Stimulated activated effector memory CD8-positive, alpha-beta T cell treated with anti-CD3 and anti-CD28 coated beads, Interleukin-12 subunit alpha, Interleukin-12 subunit beta, amount 100 ng/mL, for 72 hours (primary cell): ENCODE measurements around the gene AANAT.

Source experiments
- ATAC-seq: fragments of 150-1000 bp; cut with Tn5 transposase; 2 replicates; pipeline ENCODE4 v1.10.0; 2021
- DNase-seq, 2 donors: peaks; one replicate each; pipeline ENCODE4 v3.0.0; 2021 to 2022; ENCODE audit warnings: low spot score in 2 of 2
- H3K27ac Mint-ChIP-seq: one replicate; pipeline ENCODE4 v1.8.0; 2022; ENCODE audit warnings: mild to moderate bottlenecking, mixed read lengths
- H3K36me3 Mint-ChIP-seq: one replicate; pipeline ENCODE4 v1.8.0; 2022; ENCODE audit warnings: mild to moderate bottlenecking, mixed read lengths
- H3K4me1 Mint-ChIP-seq: one replicate; pipeline ENCODE4 v1.8.0; 2022; ENCODE audit warnings: mixed read lengths
- H3K4me3 Mint-ChIP-seq: one replicate; pipeline ENCODE4 v1.8.0; 2022; ENCODE audit warnings: mild to moderate bottlenecking, mixed read lengths
- H3K9me3 Mint-ChIP-seq: one replicate; pipeline ENCODE4 v1.8.0; 2022; ENCODE audit warnings: mixed read lengths

Gene AANAT

DNA sequence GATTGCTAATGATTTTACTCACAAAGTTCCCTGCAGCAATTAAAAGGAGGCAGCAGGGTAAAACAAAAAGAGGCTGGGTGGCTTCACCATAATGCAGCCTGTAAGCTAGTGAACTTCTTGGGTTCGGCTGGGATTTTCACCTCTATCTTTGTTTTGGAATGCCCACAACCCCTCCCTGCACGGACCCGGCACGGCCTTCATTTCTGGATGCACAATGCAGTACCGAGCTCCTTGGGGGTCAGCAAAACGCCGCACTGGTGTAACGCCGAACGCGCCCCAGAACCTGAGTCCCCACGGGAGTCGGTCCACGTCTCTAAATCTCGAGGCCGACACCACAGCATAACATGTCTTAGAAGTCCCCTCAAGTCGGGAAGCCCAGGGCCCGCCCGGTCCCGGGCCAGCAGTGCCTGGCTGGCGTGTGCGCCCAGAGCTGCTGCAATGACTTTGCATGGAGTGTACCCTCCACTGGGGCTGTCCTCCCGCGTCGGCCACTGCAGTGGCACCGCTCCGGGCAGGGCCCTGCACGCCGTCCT is 15.2 kb upstream of the AANAT start:
- Mint-ChIP-seq H3K36me3 (no peaks in the 10 kb centered on the region), H3K27ac (no peak overlapping the region), H3K4me3 (peak overlapping the region; percentile 81), H3K4me1 (peaks cover 49% of the 10 kb centered on the region), H3K9me3 (no peaks in the 10 kb centered on the region)
- DNase-seq, result no peak
- peak; percentile 51 for ATAC-seq

DNA sequence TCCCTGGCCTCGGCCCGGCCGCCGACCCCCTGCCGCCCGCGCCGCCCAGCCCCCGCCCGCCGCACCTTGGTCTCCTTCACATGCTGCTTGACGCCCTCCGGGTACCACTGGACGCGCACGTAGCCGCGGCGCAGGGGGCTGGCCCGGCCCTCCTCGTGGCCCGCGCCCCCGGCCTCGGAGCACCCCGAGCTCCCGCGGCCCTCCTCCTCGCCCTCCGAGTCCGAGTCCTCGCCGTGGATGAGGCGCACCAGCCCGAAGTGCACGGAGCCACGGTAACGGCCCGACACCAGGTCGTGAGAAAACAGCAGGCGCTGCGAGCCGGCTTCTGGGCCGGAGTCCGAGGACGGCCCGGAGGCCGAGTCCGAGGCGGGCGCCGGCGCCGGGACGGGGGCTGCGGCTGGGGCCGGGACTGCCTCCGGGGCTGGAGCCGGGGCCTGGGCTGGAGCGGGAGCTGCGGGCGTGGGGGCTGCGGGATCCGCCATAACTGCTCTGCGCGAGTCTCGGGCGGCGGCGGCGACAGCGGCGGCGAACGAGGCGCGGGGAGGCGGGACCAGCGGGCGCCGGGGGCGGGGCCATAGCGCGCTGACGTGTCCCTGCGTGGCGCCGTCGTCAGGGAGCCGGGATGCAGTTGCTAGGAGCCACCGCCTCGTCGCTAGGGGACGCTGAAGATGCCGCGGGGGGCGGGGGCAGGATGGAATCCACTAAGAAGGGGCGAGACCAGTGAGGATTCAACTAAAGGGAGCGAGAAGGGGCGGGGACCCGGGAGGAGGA is 14.6 kb upstream of the AANAT start, which contains the start of gene UBE2O:
TSS of gene UBE2O (minus strand) at position 493 of the 771 bp plus-strand sequence. CDS start at position 482, 11 bp downstream.
- no peaks in the 10 kb centered on the region for H3K9me3 Mint-ChIP-seq
- ATAC-seq (peak; percentile 97), DNase-seq (peak; percentile 96)
- H3K4me1 Mint-ChIP-seq, result peaks cover 43% of the 10 kb centered on the region
- no peaks in the 10 kb centered on the region for H3K36me3 Mint-ChIP-seq
- peak within 1 kb of the TSS; percentile 81 for H3K4me3 Mint-ChIP-seq
- H3K27ac Mint-ChIP-seq, result peak within 1 kb of the TSS; percentile 80

DNA sequence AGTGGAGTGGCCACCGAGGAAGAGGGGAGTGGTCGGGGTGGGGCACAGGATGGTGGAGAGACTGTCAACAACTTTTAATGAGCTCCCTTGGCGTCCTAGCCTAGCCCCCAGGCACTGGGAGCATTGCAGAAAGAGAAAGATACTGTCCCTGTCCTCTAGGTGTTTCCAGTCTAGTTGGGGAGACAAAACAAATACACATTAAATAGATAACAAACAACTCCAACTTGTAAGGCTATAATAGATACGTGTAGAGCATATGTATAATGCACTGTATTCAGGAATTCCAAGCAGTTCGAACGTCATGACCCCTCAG is 14.0 kb upstream of the AANAT start:
- Mint-ChIP-seq H3K9me3 (no peaks in the 10 kb centered on the region), H3K4me1 (peaks cover 37% of the 10 kb centered on the region), H3K4me3 (peak overlapping the region; percentile 81), H3K36me3 (no peaks in the 10 kb centered on the region), H3K27ac (peak overlapping the region; percentile 80)
- ATAC-seq (no peak), DNase-seq (no peak)

DNA sequence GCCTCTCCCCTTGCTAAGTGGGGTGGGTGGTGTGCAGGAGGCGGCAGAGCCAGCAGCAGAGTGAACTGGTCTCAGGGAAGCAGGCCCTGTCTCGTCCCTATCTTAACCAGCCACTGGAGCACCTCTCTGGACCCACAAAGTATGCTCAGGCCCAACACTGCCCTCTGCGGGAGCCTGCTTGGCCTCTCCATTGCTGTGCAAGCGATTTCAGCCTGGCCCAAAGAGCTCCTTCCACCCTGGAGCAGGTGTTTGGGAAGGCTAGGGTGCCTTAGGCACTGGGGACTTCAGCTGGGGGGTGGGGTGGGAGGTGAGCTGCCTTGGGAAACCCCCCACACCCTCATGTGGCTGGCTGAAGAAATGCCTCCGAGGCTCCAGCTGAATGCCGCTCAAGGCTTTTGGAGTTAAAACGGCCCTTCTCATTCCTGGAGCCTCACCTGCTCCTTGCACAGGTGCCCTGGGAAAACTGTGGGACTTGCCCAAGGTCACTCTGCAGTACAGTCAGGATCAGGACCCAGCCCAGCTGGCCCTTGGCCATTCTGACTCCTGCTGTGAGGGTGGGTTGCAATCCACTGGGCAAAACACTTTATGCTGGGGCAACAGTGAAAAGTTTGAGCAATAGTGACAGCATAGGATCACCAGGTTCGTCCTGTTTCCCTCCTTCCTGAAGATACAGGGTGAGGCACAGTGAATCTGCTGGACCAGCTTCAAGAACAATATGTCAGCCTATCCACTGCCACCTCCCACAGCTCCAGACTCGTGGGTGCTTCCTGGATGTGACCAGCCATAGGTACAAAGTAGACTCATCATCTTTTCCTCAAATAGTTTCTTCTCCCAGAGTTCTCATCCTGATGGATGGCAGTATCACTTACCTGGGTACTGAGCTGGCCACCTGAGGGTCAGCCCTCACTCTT is 8.6 kb upstream of the AANAT start:
- ATAC-seq, result peak; percentile 44
- Mint-ChIP-seq H3K27ac (no peak overlapping the region), H3K4me1 (no peaks in the 10 kb centered on the region), H3K36me3 (no peaks in the 10 kb centered on the region), H3K9me3 (no peaks in the 10 kb centered on the region), H3K4me3 (no peak overlapping the region)
- no peak for DNase-seq

DNA sequence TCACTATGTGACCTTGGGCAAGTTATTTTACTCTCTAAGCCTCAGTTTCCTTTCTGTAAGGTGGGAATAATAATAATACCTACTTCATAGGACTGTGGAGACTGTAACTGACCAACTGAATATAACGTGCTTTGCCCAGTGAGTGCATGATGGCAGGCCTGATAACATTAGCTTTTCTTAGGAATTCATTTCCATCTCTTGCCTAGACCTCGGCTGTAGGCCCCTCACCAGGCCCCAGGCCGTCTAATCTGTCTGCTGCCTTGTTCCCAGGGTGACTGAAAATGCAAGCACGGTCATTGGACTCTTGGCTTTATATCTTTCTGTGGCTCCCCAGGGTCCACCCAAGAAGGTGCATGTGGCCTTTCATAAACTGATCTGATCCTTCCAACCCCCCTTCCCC is 7.7 kb upstream of the AANAT start:
- no peaks in the 10 kb centered on the region for H3K4me1 Mint-ChIP-seq
- H3K27ac Mint-ChIP-seq, result no peak overlapping the region
- no peak overlapping the region for H3K4me3 Mint-ChIP-seq
- no peaks in the 10 kb centered on the region for H3K36me3 Mint-ChIP-seq
- no peak for DNase-seq
- H3K9me3 Mint-ChIP-seq, result no peaks in the 10 kb centered on the region
- ATAC-seq, result no peak

DNA sequence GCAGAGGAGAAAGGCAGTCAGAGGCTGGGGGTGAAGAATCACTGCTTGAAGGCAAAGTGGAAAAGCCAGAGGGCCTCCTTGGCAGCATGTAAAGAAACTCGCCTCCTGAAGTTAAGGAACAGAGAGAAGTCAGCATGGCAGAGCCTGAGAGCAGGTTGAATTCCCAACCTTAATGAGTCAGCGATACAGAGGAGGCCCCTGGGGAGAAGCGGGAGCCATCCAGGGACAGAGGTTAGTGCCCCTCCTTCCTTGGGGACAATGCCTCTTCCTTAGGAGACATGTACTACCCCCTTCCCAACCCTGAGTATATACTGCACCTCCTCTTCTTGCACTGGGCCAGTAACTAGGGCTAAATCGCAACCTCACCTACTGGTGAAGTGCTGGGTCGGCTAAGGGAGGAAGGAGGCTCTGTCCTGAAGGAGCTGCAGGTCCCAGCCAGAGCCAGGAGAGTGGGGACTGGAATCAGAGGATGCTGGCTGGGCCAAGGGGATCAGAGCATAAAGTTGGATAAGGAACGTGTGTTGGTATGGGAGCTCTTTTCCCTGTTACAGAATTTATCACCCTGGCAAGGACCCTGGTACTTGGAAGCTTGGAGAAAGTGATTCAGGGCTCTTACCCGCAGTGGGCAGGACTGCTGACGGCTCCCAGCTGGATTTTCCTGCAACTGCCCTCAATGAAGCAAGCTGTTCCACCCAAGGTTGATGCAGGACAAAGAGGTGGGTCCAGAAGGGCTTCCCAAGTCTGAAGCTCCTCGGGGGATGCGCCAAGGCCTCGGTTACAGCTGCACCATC is 5.4 kb upstream of the AANAT start:
- H3K4me3 Mint-ChIP-seq, result no peak overlapping the region
- no peaks in the 10 kb centered on the region for H3K9me3 Mint-ChIP-seq
- DNase-seq (no peak), ATAC-seq (no peak)
- H3K27ac Mint-ChIP-seq, result no peak overlapping the region
- peaks cover 13% of the 10 kb centered on the region for H3K36me3 Mint-ChIP-seq
- H3K4me1 Mint-ChIP-seq, result peaks cover 8% of the 10 kb centered on the region

DNA sequence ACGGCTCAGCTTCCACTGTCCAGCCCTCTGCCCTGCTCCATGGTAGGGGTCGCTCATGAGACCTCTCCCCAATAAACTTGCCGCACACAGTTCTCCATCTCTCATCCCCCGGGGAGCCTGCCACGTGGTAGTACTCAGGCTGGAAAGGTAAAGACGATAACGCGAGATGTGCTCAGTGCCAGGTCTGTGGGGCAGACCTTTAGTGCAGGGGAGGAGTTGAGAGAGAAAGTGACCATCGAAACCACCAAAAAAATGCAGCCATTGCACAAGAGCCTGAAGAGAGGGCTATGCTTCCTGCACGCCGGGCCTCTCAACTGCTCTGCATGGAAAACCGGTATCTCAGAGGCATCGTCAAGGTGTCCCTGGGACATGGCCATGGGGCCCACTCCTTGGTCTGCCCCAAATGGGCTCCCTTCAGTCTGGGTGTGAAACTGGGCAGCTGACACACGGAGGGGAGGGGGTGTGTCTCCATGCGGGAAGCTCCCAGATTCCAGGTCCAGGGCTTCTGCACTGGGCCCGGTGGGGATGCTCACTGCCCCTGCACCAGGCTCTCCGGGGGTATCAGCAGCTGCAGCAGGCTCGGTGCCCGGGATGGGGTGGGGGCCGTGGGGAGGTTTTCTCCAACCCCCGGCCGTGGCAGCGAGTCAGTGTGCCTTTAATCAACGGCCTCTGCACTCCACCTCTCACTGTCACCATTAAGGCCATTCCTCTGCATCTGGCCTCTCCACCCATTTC is 4.7 kb upstream of the AANAT start:
- Mint-ChIP-seq H3K9me3 (no peaks in the 10 kb centered on the region), H3K4me3 (no peak overlapping the region), H3K36me3 (peaks cover 14% of the 10 kb centered on the region), H3K27ac (no peak overlapping the region), H3K4me1 (peaks cover 8% of the 10 kb centered on the region)
- ATAC-seq (no peak), DNase-seq (no peak)

DNA sequence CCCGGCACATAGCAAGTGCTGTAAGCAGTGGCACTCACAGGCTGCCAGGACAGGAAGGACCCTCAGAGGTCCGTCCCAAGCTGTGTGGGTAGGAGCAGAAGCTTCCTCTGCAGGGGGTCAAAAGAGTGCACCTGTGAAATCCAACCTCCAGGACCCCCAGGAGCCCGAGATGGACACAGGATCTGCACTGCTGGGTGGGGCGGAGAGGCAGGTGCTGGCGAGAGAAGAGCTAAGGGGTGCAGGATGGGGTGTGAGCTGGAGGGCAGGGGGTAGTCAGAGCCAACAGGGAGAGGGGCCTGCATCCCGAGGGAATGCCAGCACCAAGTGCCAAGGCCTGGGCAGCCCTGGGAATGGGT is 650 bp upstream of the AANAT start:
- ATAC-seq (no peak), DNase-seq (no peak)
- Mint-ChIP-seq H3K36me3 (peaks cover 33% of the 10 kb centered on the region), H3K9me3 (no peaks in the 10 kb centered on the region), H3K4me3 (no peak overlapping the region), H3K4me1 (peaks cover 13% of the 10 kb centered on the region), H3K27ac (no peak overlapping the region)

DNA sequence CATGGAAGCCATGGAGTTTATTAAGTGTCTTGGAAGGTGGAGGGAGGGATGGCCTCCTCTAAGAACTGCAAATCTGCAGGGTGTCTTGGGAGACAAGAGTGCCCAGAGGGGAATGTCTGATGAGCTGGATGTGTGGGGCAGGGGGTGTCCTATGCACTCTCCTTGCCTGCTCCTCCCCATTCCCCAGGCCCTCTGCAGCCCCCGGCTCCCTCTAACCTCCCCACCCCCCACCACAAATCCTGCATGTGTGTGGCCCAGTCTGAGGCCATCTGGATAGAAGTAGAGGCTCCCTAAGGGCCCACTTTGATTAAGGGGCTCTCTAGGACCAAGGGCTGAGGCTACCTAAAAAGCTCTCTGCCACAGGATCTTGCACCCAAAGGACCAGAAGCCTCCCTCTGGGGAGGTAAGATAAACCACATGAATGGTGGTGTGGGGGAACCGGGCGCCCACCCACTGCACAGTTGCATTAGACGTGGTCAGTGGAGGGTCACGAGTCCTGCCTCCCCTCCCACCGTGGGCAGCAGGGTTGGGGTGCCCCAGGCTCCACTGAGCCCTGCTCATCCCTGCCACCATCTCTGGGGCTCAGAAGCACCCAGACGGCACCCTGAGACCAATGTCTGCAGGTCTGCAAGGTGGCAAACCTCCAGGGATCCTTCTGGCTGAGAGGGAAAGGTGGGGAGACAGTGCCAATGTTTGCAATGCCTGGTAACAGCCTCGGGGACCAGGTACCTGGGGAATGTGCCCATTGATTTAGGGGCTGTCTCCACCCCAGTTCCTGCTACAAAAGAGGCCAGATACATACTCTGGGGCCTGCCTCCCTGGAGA is 618 bp downstream of the AANAT start:
- no peak for ATAC-seq
- H3K9me3 Mint-ChIP-seq, result no peaks in the 10 kb centered on the region
- peak overlapping the region; percentile 32 for H3K27ac Mint-ChIP-seq

DNA sequence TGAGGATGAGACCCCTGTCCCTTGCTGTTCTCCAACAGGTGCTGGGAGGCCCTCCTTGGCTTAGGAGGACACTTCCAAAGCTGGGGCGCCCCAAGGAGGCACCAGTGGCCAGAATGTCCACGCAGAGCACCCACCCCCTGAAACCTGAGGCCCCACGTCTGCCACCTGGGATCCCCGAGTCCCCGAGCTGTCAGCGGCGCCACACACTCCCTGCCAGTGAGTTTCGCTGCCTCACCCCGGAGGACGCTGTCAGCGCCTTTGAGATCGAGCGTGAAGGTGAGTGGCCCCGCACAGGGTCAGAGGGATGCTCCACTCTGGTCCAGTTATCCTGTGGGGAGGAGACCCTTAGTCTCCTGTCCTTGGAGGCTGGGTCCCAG is 1.2 kb downstream of the AANAT start:
- no peak for ATAC-seq
- Mint-ChIP-seq H3K36me3 (peaks cover 47% of the 10 kb centered on the region), H3K9me3 (no peaks in the 10 kb centered on the region), H3K4me1 (peaks cover 19% of the 10 kb centered on the region), H3K27ac (peak overlapping the region; percentile 32), H3K4me3 (no peak overlapping the region)
- no peak for DNase-seq

More for the DNA sequence above, 618 bp downstream of the AANAT start:
- no peak for DNase-seq
- H3K4me1 Mint-ChIP-seq, result peaks cover 16% of the 10 kb centered on the region
- no peak overlapping the region for H3K4me3 Mint-ChIP-seq
- H3K36me3 Mint-ChIP-seq, result peaks cover 41% of the 10 kb centered on the region

DNA sequence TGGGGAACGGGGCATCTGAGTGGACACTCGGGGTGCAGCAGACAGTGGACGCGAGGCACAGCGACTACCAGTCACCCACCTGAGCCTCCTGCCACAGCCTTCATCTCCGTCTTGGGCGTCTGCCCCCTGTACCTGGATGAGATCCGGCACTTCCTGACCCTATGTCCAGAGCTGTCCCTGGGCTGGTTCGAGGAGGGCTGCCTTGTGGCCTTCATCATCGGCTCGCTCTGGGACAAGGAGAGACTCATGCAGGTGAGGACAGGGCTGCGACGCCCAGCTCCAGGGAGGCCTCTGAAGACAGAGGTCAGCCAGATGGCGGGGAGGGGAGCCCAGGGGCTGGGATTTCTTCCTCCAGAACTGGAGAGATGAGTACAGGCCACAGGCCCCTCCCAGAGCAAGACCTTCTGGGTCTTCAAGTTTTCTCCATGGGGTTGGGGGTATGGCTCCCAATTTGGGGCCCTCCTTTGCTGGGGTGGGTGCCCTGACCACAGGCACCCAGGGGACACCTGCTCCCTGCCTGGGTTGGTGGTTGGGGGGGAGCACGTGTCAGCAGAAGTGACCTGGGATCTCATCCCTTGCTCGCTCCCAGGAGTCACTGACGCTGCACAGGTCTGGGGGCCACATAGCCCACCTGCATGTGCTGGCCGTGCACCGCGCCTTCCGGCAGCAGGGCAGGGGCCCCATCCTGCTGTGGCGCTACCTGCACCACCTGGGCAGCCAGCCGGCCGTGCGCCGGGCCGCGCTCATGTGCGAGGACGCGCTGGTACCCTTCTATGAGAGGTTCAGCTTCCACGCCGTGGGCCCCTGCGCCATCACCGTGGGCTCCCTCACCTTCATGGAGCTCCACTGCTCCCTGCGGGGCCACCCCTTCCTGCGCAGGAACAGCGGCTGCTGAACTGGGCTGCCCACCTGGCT is 1.9 kb downstream of the AANAT start:
- DNase-seq (no peak), ATAC-seq (no peak)
- no peaks in the 10 kb centered on the region for H3K9me3 Mint-ChIP-seq
- H3K4me3 Mint-ChIP-seq, result no peak overlapping the region
- peak overlapping the region; percentile 32 for H3K27ac Mint-ChIP-seq
- peaks cover 19% of the 10 kb centered on the region for H3K4me1 Mint-ChIP-seq
- H3K36me3 Mint-ChIP-seq, result peaks cover 54% of the 10 kb centered on the region

DNA sequence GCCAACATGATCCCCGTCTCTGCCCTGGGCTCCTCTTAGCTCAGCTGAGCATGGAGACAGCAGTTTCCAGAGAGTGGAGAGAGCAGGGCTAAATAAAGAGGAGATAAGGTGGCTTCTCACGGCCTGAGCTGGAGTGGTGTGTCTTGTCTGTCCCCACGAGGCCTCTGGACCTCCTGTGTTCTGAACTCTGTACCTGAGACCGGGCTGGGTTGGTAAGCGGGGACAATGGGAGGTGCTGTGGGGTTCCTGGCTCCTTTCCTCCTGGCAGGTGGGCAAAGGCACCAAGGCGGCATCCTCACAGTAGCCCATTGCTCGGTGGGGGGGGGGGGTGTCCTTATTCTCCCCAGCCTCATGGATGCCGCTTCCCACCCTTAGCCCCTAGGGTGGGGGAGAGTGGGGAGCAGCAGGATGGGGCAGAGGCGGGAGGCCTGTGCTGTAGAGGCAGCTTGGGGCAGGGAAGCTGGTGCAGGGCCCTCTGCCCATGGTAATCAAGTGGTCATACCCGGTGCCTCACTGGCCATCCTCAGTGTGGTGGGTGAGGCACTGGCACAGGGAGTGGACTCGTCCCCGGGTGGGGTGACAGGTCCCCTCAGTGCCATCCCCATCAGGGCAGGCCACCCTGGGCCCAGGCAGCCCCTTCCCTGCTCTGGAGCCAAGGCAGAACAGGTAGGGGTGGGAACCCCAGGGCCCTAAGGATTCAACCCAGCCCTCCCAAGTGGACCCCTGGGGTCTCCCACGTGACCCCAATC is 2.8 kb downstream of the AANAT start:
- Mint-ChIP-seq H3K4me3 (no peak overlapping the region), H3K9me3 (no peaks in the 10 kb centered on the region), H3K36me3 (peaks cover 58% of the 10 kb centered on the region), H3K4me1 (peaks cover 19% of the 10 kb centered on the region), H3K27ac (peak overlapping the region; percentile 58)
- DNase-seq (no peak), ATAC-seq (no peak)
